ENCODE data around the gene DSE.
A peak's percentile ranks its signal among the peaks of the same experiment; 100 is the strongest.

DSE gene

DNA sequence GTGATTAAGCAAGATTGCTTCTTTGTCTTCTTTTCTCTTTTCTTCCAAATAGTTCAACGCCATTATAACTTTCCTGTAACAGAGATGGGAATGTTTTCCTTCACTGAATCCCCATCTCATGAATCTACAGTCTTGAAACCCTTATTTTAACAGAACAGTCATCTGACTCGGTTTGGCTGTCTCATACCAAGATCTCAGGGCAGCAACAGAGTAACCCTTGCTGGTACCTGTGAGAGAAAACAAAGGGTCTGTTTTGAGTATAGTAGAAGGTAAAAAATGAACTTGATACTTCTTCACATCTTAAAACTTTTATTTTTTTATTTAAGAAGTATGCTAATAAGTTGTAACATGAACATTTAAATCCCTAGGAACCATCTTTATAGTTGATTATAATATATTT, 19.6 kb upstream of the DSE start:
- TF ChIP-seq, protein P1, sequence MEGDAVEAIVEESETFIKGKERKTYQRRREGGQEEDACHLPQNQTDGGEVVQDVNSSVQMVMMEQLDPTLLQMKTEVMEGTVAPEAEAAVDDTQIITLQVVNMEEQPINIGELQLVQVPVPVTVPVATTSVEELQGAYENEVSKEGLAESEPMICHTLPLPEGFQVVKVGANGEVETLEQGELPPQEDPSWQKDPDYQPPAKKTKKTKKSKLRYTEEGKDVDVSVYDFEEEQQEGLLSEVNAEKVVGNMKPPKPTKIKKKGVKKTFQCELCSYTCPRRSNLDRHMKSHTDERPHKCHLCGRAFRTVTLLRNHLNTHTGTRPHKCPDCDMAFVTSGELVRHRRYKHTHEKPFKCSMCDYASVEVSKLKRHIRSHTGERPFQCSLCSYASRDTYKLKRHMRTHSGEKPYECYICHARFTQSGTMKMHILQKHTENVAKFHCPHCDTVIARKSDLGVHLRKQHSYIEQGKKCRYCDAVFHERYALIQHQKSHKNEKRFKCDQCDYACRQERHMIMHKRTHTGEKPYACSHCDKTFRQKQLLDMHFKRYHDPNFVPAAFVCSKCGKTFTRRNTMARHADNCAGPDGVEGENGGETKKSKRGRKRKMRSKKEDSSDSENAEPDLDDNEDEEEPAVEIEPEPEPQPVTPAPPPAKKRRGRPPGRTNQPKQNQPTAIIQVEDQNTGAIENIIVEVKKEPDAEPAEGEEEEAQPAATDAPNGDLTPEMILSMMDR (conservative IDR thresholded peaks at IDR 0.05) = no peak
- no peak overlapping the region for H3K27ac ChIP-seq

DNA sequence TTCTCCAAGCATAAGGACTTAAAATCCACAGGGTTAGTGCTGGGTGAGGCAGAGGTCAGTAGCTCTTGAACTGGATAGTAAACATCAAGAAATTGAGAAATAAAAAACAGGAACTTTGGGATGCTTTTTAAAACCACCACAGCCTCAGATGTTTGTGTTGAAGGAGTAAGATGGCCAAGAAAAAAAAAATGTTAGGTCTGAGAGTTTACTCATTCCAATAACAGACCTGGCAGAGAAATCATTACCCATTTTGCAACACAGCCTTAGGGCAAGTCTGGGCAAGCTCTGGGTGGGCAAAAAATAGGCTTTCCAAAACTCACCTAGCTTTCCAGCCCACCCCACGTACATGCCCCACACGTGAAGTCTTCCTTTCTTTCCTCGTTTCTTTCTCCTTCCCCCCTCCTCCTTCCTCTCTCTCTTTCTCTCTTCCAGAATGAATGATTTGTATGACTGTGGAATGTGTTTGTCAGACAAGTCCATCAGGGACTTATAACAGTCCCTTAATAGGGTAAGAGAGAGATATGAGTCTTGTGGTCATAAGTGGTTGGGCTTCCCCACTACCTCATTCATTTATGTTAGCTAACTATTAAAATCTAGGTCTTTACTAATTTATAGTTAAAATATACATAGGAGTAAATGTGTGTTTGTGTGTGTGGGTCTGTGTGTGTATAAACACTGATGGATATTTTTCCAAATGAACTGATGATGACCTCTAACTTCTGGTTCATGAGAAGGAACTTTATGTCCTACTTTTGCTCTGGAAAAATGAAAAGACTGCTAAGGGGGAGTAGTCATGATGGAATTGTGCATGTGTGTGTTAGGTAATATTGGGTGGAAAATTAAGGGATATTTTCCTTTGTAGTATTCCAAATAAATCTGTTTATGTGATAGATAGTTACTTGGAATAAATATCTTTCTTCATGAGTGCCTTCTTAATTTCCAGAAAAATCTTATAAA, 18.0 kb upstream of the DSE start:
- TF ChIP-seq, protein P1 (conservative IDR thresholded peaks at IDR 0.05) = no peak
- no peak overlapping the region for H3K27ac ChIP-seq

DNA sequence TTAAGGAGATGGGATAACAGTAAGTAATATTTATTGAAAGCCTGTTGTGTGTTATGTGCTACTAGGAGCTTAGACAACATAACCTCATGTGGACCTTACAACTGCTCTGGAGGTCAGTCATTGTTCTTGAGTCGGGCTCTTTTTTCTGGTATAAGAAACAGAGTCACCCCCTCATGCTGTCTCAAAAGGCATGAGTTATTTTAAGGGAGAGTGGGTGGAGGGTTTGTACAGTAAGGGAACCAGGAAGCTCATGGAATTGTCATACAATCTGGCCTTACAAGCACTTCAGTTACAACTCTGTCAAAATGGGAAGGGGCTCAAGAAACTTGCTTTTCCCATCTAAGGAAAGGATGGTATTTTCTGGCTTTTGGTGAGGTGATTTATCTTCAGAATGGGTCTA, 16.5 kb upstream of the DSE start:
- TF ChIP-seq, protein P1 (conservative IDR thresholded peaks at IDR 0.05) = no peak
- H3K27ac ChIP-seq = no peak overlapping the region

DNA sequence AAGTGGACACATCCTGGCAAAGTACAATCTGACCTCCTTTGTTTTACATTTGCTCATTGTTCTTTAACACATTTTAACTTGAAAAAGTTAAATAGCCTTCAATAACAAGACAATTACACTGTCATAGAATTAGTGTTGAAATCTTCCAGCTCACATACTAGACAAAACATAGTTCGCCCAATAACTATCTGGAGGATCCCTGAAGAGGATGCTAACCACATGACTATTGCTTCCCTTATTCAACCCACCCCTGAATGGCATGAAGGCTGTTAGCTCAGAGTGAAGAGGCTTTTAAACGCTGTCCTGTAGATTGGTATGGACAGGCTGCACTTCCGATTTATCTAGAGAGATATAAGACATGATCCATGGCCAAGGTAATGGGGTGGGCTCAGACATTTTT, 15.0 kb upstream of the DSE start:
- no peak overlapping the region for H3K27ac ChIP-seq
- TF ChIP-seq, protein P1 (conservative IDR thresholded peaks at IDR 0.05) = no peak

DNA sequence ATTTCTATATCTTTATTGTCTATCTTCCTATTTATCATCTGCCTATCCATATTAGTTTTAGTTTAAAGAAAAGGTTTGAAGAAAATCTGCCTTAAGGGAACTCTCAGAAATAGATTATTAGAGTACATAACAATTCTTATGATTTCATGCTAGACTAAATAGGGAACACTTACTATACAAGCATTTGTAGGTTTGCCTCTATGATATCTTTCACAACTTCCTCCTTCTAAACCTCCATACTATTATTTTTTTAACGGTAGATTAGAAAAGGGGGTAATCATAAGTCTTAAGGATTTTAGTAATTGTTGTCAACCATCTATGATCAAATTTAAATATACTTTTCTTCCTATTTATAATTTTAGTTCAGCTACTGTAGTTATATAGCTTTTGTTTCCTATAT, 11.6 kb upstream of the DSE start:
- peak overlapping the region; percentile 38 for H3K27ac ChIP-seq
- TF ChIP-seq, protein P1 (conservative IDR thresholded peaks at IDR 0.05) = no peak

DNA sequence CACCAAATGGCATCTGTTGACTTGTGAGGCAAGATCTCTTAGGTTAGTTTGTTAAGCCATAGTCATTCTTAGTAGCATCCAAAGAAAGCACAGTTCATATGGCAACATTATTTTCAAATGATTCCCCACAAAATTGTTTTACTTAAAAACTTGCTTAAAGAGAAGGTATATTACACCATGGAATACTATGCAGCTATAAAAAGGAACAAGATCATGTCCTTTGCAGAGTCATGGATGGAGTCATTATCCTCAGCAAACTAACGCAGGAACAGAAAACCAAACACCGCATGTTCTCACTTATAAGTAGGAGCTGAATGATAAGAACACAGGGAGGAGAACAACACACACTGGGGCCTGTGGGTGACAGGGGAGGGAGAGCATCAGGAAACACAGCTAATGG, 10.9 kb upstream of the DSE start:
- H3K27ac ChIP-seq = no peak overlapping the region

DNA sequence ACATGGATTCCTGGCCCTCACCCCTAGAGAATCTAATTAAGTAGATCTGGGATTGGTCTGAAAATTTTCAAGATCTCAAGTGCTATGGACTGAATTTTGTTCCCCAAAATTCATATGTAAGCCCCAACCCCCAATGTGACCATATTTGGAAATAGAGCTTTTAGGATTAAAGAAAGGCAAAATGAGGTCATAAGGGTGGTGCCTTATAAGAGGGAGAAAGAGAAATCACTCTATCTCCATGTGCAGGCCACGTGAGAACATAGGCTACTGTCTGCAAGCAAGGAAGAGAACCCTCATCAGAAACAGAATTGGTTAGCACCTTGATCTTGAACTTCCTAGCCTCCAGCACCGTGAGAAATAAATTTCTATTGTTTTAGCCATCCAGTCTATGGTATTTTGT, 8.5 kb upstream of the DSE start:
- TF ChIP-seq, protein P1 (conservative IDR thresholded peaks at IDR 0.05) = no peak
- H3K27ac ChIP-seq = no peak overlapping the region

More for the DNA sequence above, 10.9 kb upstream of the DSE start:
- TF ChIP-seq, protein P1 (conservative IDR thresholded peaks at IDR 0.05) = no peak

Measured in VCaP (cell line).